ENCODE data around the gene ACOX3. TPM values are rescaled to one million over a fixed set of nuclear protein-coding genes. Genes with fewer than 3 reads are reported as not detected.

Gene ACOX3
- total and polyA plus RNA-seq, 9 of the 15 experiments (the other 6 are each of a cell fraction or from before 2014, with no cell fraction given) = 0.68 to 7.3 (median 3.7) TPM

DNA sequence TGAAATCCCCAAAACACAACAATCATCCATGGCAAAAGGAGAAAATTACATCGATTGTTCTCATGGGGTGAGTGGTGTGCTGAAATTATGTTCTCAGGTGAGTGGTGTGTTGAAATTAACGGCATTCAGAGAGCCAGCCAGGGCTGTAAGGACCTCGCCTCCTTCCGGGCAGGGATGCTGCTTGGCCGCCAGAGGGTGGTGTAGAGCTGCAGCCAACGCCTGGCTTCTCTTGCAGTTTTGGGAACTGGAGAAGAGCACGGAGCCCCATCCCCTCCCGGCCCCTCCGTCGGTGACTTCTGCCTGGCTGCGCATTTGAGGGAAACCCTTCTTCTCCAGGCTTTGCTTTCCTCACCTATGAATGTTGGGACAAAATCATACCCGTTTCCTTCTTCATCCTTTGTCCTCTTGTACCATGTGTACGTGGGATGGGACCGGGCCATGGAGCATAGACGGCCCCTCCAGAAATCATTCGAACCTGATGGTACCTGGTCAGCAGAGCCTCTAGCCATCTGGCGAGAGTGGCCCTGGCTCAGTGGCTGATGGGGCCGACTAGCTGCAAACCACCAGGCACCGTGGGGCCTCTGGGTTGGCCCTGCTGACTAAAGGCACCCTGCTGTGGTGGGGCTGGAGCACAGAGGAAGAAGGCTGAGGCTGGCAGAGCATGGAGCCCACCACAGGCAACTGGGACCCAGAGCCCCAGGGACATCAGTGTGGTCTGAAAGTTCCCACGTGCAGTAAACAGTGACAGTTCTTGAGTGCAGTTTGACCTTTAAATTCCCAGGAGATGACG is 28.4 kb upstream of the ACOX3 start (continued):
- no peak for TF ChIP-seq NR2C2 (CRISPR knock-in tag; IDR thresholded peaks at IDR 0.05)
- no peak for TF ChIP-seq NR2C2 (tag; IDR thresholded peaks at IDR 0.05)
- TF ChIP-seq GATA2 (CRISPR knock-in tag; IDR thresholded peaks at IDR 0.05) = no peak
- TF ChIP-seq THAP12 (CRISPR knock-in tag; IDR thresholded peaks at IDR 0.05) = no peak
- no peak for TF ChIP-seq NCOA4 (IDR thresholded peaks at IDR 0.05; ENCODE audit: partially characterized antibody)
- TF ChIP-seq ZFP36 (IDR thresholded peaks at IDR 0.05; ENCODE audit: low read depth, low read length, partially characterized antibody) = peak; percentile 30
- TF ChIP-seq ZNF274 (IDR thresholded peaks at IDR 0.05; ENCODE audit: borderline replicate concordance, low read depth, low read length) = no peak
- no peak for TF ChIP-seq GABPB1 (CRISPR knock-in tag; IDR thresholded peaks at IDR 0.05)
- TF ChIP-seq, protein P1, sequence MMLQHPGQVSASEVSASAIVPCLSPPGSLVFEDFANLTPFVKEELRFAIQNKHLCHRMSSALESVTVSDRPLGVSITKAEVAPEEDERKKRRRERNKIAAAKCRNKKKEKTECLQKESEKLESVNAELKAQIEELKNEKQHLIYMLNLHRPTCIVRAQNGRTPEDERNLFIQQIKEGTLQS (IDR thresholded peaks at IDR 0.05) = no peak
- TF ChIP-seq, protein P1 (CRISPR knock-in tag; conservative IDR thresholded peaks at IDR 0.05) = peak; percentile 46; the same call in 1 of the 2 replicates
- no peak for TF ChIP-seq ZNF280A (IDR thresholded peaks at IDR 0.05; ENCODE audit: low read depth, partially characterized antibody)
- TF ChIP-seq, protein P2, sequence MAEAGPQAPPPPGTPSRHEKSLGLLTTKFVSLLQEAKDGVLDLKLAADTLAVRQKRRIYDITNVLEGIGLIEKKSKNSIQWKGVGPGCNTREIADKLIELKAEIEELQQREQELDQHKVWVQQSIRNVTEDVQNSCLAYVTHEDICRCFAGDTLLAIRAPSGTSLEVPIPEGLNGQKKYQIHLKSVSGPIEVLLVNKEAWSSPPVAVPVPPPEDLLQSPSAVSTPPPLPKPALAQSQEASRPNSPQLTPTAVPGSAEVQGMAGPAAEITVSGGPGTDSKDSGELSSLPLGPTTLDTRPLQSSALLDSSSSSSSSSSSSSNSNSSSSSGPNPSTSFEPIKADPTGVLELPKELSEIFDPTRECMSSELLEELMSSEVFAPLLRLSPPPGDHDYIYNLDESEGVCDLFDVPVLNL (CRISPR knock-in tag; IDR thresholded peaks at IDR 0.05; ENCODE audit: low read depth) = no peak

Data from K562 (cell line).